HAP-1 (cell line): ENCODE results near the gene WAPL.
"Not testable (repeated sequence)": the region's sequence is repeated elsewhere in the genome, so short reads cannot be mapped to it uniquely, and the experiment has no call there.

ENCODE experiments used
- DNase-seq, 2 experiments: peaks; one replicate each; pipeline ENCODE4 v3.0.0-alpha.2; 2016 to 2020; ENCODE audit warnings: low spot score in 2 of 2
- H3K27me3 ChIP-seq: fragments of 250-450 bp; sonication (Bioruptor Pico); 2 replicates; pipeline ENCODE4 v1.5.1; 2020; ENCODE audit warnings: low read depth, mild to moderate bottlenecking, moderate library complexity
- H3K36me3 ChIP-seq: fragments of 250-450 bp; sonication (Bioruptor Pico); replicated peaks from 2 replicates; pipeline ENCODE4 v1.5.1; 2020; ENCODE audit warnings: mild to moderate bottlenecking
- H3K4me1 ChIP-seq: fragments of 250-450 bp; sonication (Bioruptor Pico); 2 replicates; pipeline ENCODE4 v1.5.1; 2020; ENCODE audit warnings: mild to moderate bottlenecking
- H3K4me3 ChIP-seq: fragments of 250-450 bp; sonication (Bioruptor Pico); 2 replicates; pipeline ENCODE4 v1.5.1; 2020; ENCODE audit warnings: mild to moderate bottlenecking, moderate library complexity
- H3K9me3 ChIP-seq: fragments of 250-450 bp; sonication (Bioruptor Pico); 2 replicates; pipeline ENCODE4 v1.5.1; 2020; ENCODE audit warnings: mild to moderate bottlenecking, moderate library complexity
- in situ Hi-C: fragments of 300-500 bp; cut with MboI; formaldehyde crosslinking; loops from 3 replicates; pipeline ENCODE4 v1.14.3; 2020; ENCODE audit warnings: low sequenced_read_pairs, inconsistent platforms, mixed read lengths

Gene WAPL

GRCh38 chr10:86390337-86391120 lies 131.1 kb downstream of the WAPL start:
- no peaks in the 10 kb centered on the region for H3K9me3 ChIP-seq
- H3K36me3 ChIP-seq: no peaks in the 10 kb centered on the region
- H3K4me3 ChIP-seq: no peak overlapping the region
- in situ Hi-C loops: no loop called here
- no peaks in the 10 kb centered on the region for H3K27me3 ChIP-seq
- no peaks in the 10 kb centered on the region for H3K4me1 ChIP-seq
- no peak for DNase-seq

GRCh38 chr10:86389441-86390193 lies 132.0 kb downstream of the WAPL start:
- DNase-seq: no peak
- in situ Hi-C loops: no loop called here

GRCh38 chr10:86389109-86389440 lies 132.5 kb downstream of the WAPL start:
- in situ Hi-C loops, H3K4me3 ChIP-seq, DNase-seq, H3K9me3 ChIP-seq, H3K27me3 ChIP-seq, H3K4me1 ChIP-seq, H3K36me3 ChIP-seq: not testable (repeated sequence)

More at GRCh38 chr10:86389441-86390193, 132.0 kb downstream of the WAPL start:
- Histone ChIP-seq H3K4me1 (no peaks in the 10 kb centered on the region), H3K4me3 (no peak overlapping the region), H3K36me3 (no peaks in the 10 kb centered on the region), H3K9me3 (no peaks in the 10 kb centered on the region), H3K27me3 (no peaks in the 10 kb centered on the region; the same call in 1 of the 2 replicates)

GRCh38 chr10:86388119-86388704 lies 133.4 kb downstream of the WAPL start:
- Histone ChIP-seq H3K4me3 (no peak overlapping the region), H3K36me3 (no peaks in the 10 kb centered on the region), H3K4me1 (no peaks in the 10 kb centered on the region), H3K27me3 (peaks cover 5% of the 10 kb centered on the region), H3K9me3 (no peaks in the 10 kb centered on the region)
- in situ Hi-C loops: no loop called here
- DNase-seq: no peak

GRCh38 chr10:86387178-86387794 lies 134.3 kb downstream of the WAPL start:
- H3K9me3 ChIP-seq: no peaks in the 10 kb centered on the region
- no peak for DNase-seq
- peaks cover 5% of the 10 kb centered on the region for H3K27me3 ChIP-seq
- in situ Hi-C loops: no loop called here
- H3K4me3 ChIP-seq: no peak overlapping the region
- H3K36me3 ChIP-seq: no peaks in the 10 kb centered on the region
- no peaks in the 10 kb centered on the region for H3K4me1 ChIP-seq

GRCh38 chr10:86385806-86386205 lies 135.8 kb downstream of the WAPL start:
- no peaks in the 10 kb centered on the region for H3K4me1 ChIP-seq
- no peaks in the 10 kb centered on the region for H3K9me3 ChIP-seq
- H3K4me3 ChIP-seq: no peak overlapping the region
- no peaks in the 10 kb centered on the region for H3K36me3 ChIP-seq
- H3K27me3 ChIP-seq: peaks cover 15% of the 10 kb centered on the region
- DNase-seq: no peak
- in situ Hi-C loops: no loop called here
